ENCODE measurements around the gene OAT.

OAT gene

DNA sequence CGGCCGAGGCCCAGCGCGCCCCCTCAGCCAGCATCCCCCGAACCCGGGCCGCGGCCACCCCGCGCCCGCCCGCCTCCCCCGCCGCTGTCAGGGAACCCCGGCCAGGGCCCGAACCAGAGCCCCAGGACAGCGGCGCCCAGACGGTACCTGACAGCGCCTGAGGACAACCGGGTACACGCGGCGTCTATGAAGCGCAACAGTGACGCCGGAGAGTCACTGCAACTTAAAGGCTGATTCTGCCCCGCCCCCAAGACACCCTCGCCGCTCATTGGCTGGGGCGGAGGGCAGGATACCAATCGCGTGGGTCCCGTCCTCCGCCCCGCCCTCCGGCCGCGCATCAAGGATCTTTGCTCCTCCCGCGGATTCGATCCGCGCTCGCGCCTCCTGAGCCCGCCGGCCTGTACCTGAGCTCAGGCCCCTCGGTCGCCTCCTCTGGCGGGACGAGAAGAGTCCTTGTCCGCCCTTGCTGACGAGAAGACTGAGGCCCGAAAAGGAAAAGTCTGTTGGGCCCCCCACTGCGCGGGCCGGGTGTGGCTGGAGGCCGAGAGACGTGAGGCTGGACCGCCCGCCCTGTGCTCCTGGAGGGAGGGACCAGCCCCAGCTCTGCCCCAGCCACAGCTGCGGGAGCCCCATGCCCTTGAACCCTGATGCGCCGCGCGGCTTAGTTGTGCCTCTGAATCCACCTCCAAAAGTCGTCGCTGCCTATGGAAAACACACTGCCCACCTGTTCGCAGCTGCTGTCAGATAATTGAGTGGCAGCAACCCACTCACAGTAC lies at the start of gene OAT:
Gene OAT, minus strand, starts transcription at position 198 of the 776 bp plus-strand sequence. CDS start 6,752 bp downstream, outside the sequence.
- DNase-seq, result peak; percentile 89 to 92

GRCh38 chr10:124467165-124467564 lies 48.4 kb upstream of the OAT start:
- DNase-seq, result no peak

DNA sequence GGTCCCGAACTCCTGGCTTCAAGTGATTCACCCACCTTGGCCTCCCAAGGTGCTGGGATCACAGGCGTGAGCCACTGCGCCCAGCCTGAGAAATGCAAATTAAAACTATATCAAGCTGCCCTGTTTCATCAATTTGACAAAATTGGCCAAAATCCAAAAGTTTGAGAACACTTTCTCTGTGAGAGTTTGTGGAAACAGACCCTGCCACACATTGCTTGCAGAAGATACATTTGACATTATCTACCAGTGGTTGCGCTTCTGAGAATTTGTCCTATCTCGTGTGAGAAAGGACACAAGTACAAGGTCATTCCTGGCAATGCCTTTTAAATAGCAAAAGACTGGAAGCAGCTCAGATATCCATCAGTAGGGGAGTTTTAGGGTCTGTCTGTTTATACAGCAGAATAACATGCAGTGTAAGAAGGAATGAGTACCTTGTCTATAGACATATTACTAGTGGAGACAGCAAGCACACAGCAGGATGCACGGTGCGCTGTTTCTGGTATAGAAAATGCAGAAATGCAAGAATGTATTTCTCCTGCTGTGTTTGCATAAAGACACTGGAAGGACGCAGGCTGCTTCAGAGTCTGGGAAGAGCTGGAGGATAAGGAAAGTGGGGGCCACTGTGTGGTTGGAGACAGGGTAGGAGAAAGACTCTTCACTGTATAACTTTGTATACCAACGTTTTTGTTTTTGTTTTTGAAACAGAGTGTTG lies 47.2 kb upstream of the OAT start:
- no peak for DNase-seq

- no peak for DNase-seq
Measured at GRCh38 chr10:124465003-124465776, 46.5 kb upstream of the OAT start.

DNA sequence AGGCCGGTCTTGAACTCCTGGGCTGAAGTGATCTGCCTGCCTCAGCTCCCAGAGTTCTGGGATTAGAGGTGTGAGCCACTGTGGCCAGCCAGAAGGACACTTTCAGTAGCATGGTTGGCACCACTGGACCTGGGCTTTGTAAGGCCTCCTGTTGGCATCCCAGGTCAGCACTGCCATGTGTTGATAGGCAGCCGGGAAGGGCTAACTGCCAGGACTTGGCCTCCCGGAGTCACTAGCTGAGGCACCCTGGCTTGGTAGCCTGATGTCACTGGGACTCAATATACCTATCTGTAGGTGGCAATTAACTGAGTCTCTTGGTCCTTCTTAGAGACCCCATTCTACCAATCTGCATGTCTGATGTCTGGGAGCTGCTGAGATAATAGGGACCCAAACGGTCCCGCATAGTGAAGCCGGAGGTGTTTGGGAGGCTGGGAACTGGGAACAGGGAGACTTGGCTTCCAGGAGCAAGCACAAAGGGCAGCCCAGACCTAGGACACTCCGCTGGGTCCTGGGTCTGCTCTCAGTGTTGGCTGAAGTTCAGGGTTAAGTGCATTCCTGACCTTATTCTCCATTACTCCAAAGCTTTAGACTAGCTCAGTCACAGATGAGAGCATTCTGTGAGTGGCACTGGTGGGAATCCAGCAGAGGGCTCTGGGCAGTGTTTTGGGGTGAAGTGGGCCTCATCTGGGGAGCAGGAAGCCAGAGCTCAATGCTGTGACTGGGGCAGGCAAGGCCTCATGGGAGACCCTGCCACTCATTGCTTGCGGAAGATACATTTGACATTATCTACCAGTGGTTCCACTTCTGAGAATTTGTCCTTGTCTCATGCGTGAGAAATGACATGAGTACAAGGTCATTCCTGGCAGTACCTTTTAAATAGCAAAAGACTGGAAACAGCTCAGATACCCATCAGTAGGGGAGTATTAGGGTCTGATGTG lies 45.6 kb upstream of the OAT start:
- no peak for DNase-seq

DNA sequence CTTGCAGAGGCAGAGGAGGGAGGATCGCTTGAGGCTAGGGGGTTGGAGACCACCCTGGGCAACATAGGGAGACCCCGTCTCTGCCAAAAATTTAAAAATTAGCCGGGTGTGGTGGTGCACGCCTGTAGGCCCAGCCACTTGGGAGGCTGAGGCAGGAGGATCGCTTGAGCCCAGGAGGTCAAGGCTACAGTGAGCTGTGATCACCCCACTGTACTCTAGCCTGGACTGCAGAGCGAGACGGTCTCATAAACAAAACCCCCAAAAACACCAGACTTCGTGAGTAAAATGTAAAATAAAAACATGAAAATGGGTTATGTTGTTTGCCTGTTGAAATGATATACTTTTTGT lies 43.6 kb upstream of the OAT start:
- DNase-seq, result no peak

DNA sequence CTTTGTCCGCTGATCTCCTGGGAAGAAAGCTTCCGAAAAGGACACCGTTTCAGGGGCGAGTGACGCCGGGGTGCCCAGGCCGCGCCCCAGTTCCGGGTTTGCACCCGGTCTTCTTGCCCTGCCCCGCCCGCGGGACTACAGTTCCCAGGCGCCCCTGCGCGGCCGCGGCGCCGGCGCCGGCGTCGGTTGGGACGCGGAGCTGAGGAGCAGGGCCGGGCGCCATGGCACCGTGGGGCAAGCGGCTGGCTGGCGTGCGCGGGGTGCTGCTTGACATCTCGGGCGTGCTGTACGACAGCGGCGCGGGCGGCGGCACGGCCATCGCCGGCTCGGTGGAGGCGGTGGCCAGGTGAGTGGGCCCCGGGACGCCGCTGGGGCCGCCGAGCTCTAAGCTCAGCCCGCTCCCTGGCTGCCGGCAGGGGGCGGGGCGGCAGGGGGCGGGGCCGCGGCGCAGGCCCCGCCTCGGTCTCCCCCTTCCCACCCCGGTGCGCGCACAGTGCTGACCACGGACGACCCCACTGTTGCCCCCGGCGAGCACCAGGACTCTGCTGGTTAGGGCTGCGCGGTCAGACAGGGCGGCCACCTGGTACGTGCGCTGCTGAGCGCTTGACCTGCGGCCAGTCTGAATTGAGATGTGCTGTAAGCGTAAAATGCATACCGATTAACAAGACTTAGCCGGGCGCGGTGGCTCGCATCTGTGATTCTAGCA lies 43.1 kb upstream of the OAT start, which contains the start of gene LHPP:
Gene LHPP, plus strand, starts transcription at position 182 of the 706 bp plus-strand sequence. Its CDS starts 40 bp downstream, at position 222.
- peak; percentile 51 to 69 for DNase-seq

DNA sequence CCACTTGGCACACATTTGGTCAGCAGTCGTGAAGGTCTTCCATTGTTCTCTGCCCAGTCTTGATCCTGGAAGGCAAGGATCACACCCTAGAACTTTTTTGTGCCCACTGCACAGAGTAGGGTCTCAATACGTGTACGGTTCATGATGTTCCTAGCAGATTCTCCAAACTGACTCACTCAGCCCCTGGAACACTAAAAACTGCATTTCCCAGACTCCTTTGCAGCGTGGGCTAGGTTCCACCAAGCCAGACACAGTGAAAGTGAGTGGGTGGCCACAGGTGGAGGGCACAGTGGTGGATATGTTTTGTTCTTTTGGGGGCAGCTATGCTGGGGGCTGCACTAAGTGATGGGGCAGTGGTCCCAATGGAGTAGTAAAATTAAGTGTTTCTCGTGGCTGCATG lies 41.4 kb upstream of the OAT start:
- DNase-seq, result no peak

- DNase-seq, result no peak
Measured at GRCh38 chr10:124459395-124459794, 40.7 kb upstream of the OAT start.

DNA sequence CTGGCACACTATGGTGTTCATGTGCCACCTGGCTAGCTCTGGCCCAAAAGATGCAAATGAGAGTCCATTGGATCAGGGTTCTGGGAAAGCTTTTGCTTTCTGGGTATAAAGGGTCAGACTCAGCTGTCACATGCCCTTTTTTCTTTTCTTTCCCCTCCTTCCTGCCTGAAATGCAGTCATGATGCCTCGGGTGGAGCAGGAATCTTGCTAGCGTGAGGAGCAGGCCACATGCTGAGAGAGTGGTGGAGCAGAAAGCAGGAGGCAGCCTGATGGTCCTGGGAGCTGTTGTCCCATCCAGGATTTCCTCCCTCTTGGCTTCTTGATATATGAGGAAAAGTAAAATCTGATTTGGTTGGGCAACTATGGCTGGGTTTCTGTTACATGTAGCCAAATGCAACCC lies 40.2 kb upstream of the OAT start:
- no peak for DNase-seq

- DNase-seq, result no peak
Measured at GRCh38 chr10:124458473-124458872, 39.8 kb upstream of the OAT start.

- DNase-seq, result no peak
Measured at GRCh38 chr10:124455441-124455840, 36.7 kb upstream of the OAT start.

- DNase-seq, result no peak
Measured at GRCh38 chr10:124453960-124454610, 35.4 kb upstream of the OAT start.

- DNase-seq, result no peak
Measured at GRCh38 chr10:124451276-124451675, 32.6 kb upstream of the OAT start.

DNA sequence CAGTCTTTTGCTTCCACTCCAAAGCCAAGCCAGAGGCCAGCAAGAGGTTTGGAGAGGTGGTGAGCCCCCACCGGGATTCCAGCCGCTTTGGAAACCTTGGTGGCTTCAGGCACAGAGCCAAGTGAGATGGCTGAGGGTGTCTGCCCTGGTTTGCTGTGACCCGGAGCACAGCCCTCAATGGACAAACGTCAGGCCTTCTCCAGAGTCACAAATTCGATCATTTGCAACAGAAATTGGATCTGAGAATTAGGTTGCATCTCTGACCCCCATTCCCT lies 32.0 kb upstream of the OAT start:
- DNase-seq, result no peak

GRCh38 chr10:124450012-124450782 lies 31.5 kb upstream of the OAT start, which contains the start of gene NKX1-2:
Gene NKX1-2, minus strand, starts transcription at chr10:124450035. Its CDS starts 92 bp downstream, at chr10:124449943.
- no peak for DNase-seq

GRCh38 chr10:124449170-124450011 lies 30.7 kb upstream of the OAT start:
- DNase-seq, result no peak

DNA sequence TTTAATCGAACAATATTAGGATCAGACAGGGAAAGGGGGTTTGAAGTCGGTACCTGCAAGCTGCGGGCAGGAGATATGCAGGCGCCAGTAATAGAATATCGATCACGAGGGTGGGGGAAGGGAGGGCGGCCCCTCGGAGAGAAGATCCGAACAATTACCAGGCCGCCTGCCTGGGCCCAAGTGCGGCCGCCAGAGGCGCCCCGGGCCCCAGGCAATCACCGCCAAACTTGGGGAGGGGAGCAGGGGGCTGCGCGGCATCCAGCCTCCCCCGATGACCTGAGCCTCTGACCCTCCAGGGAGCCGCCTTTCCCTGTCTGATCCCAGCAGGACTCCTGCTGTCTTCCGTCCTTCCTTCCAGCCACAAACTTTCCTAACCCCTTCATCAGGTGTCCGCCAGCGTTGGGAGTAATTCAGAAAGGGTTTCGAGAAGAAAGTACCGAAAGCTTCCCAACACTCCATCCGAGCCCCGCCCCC lies 30.0 kb upstream of the OAT start:
- DNase-seq, result no peak

GRCh38 chr10:124447751-124448466 lies 29.2 kb upstream of the OAT start:
- DNase-seq, result no peak
